H1 (cell line): ENCODE measurements around the gene RALGAPA2. TPM values are rescaled to one million over a fixed set of nuclear protein-coding genes. Genes with fewer than 3 reads are reported as not detected.

ENCODE experiments used
- BACH1 ChIP-seq: IDR thresholded peaks from 2 replicates; pipeline ENCODE4 v1.6.1; 2012; ENCODE audit warnings: low read length, improper control_type of control experiment
- GABPA ChIP-seq: IDR thresholded peaks from 2 replicates; pipeline ENCODE4 v1.6.1; 2011; ENCODE audit warnings: mild to moderate bottlenecking, low read length, moderate library complexity, borderline replicate concordance; ENCODE audit not compliant: insufficient read depth
- GTF2F1 ChIP-seq: IDR thresholded peaks from 2 replicates; pipeline ENCODE4 v1.6.1; 2012; ENCODE audit warnings: low read depth, low read length, improper control_type of control experiment, borderline replicate concordance
- JUND ChIP-seq: IDR thresholded peaks from 2 replicates; pipeline ENCODE4 v1.6.1; 2011; ENCODE audit warnings: mild to moderate bottlenecking, improper control_type of control experiment, low read length
- SP4 ChIP-seq: IDR thresholded peaks from 2 replicates; pipeline ENCODE4 v1.6.1; 2012; ENCODE audit warnings: low read length, inconsistent platforms
- TAF7 ChIP-seq: optimal IDR thresholded peaks from 2 replicates; pipeline ENCODE3; 2011; ENCODE audit warnings: low read depth, mild to moderate bottlenecking, inconsistent platforms, low read length, moderate library complexity, borderline replicate concordance
- polyA plus RNA-seq, 7 experiments: library from polyadenylated mRNA; depleted of rRNA in 3 of 7; stranded (reverse) in 5 of 7; unstranded in 2 of 7; fragments of >200 nt in 5 of 7; fragments of 200-250 nt in 2 of 7; gene quantifications; 1 replicate in 5 of 7; 2 replicates in 1 of 7; 4 replicates in 1 of 7; pipeline versions ENCODE4 v1.2.1 to v1.2.3, GENCODE V29; 2011 to 2013; ENCODE audit warnings: missing spikeins in 2 of 7, mixed read lengths in 2 of 7
- total RNA-seq: library from RNA; stranded (reverse); fragmentation: NEBNext Ultra II Directional; extraction: Animal tissue kit (Norgen Biotek cat#: 25700); gene quantifications from 2 replicates; pipeline ENCODE4 v1.2.1, GENCODE V29; 2021
- TF ChIP-seq, protein P1 (sequence below): fragments of 300-600 bp; sonication (generic); IDR thresholded peaks from 2 replicates; pipeline ENCODE4 v1.7.1; 2012; ENCODE audit warnings: low read length, moderate library complexity, mild to moderate bottlenecking, inconsistent platforms; ENCODE audit not compliant: insufficient replicate concordance

The RALGAPA2 gene
- total and polyA plus RNA-seq, 2 of the 8 experiments (the other 6 are each of a cell fraction or from before 2014, with no cell fraction given), result 5.1 to 25.5 TPM

DNA sequence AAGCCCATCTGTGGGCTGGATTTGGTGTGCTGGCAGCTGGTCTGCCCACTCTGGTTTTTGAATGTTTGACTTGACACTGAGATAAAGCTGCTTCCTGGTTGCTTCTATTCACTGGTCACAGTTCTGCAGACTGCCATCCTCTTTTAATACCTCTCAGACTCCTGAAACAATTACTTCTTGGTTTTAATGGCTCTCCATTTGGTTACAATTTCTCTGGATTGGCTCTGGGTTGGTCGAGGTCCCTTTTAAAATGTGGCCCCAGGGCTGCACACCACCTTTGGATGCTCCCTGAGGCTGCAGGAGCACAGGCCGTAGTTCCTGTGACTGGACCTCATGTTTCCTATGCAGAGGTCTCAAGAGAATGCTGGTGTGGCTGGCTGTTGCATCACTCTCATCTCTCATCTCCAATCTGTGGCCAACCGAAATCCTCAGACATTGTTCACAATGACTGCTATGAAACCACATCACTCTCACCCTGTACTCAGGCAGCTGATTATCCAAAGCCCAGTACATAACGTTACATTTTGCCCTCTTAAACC is 246.0 kb downstream of the RALGAPA2 start (continued):
- TF ChIP-seq, protein P1, sequence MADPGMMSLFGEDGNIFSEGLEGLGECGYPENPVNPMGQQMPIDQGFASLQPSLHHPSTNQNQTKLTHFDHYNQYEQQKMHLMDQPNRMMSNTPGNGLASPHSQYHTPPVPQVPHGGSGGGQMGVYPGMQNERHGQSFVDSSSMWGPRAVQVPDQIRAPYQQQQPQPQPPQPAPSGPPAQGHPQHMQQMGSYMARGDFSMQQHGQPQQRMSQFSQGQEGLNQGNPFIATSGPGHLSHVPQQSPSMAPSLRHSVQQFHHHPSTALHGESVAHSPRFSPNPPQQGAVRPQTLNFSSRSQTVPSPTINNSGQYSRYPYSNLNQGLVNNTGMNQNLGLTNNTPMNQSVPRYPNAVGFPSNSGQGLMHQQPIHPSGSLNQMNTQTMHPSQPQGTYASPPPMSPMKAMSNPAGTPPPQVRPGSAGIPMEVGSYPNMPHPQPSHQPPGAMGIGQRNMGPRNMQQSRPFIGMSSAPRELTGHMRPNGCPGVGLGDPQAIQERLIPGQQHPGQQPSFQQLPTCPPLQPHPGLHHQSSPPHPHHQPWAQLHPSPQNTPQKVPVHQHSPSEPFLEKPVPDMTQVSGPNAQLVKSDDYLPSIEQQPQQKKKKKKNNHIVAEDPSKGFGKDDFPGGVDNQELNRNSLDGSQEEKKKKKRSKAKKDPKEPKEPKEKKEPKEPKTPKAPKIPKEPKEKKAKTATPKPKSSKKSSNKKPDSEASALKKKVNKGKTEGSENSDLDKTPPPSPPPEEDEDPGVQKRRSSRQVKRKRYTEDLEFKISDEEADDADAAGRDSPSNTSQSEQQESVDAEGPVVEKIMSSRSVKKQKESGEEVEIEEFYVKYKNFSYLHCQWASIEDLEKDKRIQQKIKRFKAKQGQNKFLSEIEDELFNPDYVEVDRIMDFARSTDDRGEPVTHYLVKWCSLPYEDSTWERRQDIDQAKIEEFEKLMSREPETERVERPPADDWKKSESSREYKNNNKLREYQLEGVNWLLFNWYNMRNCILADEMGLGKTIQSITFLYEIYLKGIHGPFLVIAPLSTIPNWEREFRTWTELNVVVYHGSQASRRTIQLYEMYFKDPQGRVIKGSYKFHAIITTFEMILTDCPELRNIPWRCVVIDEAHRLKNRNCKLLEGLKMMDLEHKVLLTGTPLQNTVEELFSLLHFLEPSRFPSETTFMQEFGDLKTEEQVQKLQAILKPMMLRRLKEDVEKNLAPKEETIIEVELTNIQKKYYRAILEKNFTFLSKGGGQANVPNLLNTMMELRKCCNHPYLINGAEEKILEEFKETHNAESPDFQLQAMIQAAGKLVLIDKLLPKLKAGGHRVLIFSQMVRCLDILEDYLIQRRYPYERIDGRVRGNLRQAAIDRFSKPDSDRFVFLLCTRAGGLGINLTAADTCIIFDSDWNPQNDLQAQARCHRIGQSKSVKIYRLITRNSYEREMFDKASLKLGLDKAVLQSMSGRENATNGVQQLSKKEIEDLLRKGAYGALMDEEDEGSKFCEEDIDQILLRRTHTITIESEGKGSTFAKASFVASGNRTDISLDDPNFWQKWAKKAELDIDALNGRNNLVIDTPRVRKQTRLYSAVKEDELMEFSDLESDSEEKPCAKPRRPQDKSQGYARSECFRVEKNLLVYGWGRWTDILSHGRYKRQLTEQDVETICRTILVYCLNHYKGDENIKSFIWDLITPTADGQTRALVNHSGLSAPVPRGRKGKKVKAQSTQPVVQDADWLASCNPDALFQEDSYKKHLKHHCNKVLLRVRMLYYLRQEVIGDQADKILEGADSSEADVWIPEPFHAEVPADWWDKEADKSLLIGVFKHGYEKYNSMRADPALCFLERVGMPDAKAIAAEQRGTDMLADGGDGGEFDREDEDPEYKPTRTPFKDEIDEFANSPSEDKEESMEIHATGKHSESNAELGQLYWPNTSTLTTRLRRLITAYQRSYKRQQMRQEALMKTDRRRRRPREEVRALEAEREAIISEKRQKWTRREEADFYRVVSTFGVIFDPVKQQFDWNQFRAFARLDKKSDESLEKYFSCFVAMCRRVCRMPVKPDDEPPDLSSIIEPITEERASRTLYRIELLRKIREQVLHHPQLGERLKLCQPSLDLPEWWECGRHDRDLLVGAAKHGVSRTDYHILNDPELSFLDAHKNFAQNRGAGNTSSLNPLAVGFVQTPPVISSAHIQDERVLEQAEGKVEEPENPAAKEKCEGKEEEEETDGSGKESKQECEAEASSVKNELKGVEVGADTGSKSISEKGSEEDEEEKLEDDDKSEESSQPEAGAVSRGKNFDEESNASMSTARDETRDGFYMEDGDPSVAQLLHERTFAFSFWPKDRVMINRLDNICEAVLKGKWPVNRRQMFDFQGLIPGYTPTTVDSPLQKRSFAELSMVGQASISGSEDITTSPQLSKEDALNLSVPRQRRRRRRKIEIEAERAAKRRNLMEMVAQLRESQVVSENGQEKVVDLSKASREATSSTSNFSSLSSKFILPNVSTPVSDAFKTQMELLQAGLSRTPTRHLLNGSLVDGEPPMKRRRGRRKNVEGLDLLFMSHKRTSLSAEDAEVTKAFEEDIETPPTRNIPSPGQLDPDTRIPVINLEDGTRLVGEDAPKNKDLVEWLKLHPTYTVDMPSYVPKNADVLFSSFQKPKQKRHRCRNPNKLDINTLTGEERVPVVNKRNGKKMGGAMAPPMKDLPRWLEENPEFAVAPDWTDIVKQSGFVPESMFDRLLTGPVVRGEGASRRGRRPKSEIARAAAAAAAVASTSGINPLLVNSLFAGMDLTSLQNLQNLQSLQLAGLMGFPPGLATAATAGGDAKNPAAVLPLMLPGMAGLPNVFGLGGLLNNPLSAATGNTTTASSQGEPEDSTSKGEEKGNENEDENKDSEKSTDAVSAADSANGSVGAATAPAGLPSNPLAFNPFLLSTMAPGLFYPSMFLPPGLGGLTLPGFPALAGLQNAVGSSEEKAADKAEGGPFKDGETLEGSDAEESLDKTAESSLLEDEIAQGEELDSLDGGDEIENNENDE, result no peak
- TF ChIP-seq GABPA (no peak), GTF2F1 (no peak), TAF7 (no peak), SP4 (no peak), JUND (no peak), BACH1 (no peak)
- TF ChIP-seq, all 59 proteins: peak for 0
